GM12865 (cell line): ENCODE results near the gene TBC1D22A.
"Not testable (repeated sequence)": the region's sequence is repeated elsewhere in the genome, so short reads cannot be mapped to it uniquely, and the experiment has no call there.

Source experiments
- DNase-seq: peaks from one replicate; pipeline ENCODE4 v3.0.0; 2010; ENCODE audit warnings: low read depth
- H3K4me3 ChIP-seq: 2 replicates; pipeline ENCODE4 v1.5.1; 2011; ENCODE audit warnings: mild to moderate bottlenecking, low read depth, low read length, control low read depth
- TF ChIP-seq, protein P1 (sequence below): IDR thresholded peaks from 2 replicates; pipeline ENCODE4 v1.5.1; 2011; ENCODE audit warnings: low read length, control low read depth, low read depth, inconsistent platforms; ENCODE audit not compliant: insufficient read depth; ENCODE audit errors: missing control alignments

The TBC1D22A gene

DNA sequence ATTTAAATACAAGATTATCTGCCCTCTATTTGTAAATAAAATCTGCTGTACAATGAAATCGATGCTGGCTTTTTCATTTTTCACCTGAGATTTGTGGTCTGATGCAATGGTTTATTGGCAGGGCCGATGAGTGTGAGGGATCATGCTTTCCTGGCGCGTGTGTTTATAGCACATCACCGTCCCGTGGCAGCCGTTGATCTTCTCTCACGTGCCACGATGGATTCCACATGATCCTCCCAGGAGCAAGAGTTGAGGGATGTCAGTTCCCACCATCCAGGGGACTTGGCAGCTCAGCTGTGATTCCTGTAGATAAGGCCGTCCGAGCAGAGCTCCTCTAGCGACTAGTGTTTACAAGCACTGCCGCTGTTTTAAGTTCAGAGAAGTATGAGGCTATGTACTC is 213.7 kb downstream of the TBC1D22A start:
- H3K4me3 ChIP-seq = no peak overlapping the region
- TF ChIP-seq, protein P1, sequence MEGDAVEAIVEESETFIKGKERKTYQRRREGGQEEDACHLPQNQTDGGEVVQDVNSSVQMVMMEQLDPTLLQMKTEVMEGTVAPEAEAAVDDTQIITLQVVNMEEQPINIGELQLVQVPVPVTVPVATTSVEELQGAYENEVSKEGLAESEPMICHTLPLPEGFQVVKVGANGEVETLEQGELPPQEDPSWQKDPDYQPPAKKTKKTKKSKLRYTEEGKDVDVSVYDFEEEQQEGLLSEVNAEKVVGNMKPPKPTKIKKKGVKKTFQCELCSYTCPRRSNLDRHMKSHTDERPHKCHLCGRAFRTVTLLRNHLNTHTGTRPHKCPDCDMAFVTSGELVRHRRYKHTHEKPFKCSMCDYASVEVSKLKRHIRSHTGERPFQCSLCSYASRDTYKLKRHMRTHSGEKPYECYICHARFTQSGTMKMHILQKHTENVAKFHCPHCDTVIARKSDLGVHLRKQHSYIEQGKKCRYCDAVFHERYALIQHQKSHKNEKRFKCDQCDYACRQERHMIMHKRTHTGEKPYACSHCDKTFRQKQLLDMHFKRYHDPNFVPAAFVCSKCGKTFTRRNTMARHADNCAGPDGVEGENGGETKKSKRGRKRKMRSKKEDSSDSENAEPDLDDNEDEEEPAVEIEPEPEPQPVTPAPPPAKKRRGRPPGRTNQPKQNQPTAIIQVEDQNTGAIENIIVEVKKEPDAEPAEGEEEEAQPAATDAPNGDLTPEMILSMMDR = no peak
- DNase-seq = no peak

DNA sequence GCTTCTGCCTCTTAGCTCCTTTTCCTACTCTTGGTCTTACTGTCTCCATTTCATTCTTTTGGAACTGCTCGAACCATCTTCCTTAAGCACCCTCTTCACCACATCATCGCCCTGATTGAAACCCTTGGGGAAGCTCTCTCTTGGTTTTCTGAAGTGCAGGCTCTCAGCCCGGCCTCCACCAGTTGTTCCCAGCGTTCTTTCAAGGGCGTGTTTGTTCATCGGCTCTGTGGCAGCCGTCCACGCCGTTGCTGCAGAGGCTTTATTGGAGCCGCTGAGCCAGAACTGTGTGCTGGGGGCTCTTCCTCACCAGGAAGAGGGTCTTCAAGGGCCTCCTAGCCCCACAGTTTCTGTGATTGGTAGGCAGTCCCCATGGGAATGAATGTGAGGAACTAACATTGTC is 214.1 kb downstream of the TBC1D22A start:
- no peak overlapping the region for H3K4me3 ChIP-seq
- DNase-seq = no peak
- TF ChIP-seq, protein P1 = no peak

DNA sequence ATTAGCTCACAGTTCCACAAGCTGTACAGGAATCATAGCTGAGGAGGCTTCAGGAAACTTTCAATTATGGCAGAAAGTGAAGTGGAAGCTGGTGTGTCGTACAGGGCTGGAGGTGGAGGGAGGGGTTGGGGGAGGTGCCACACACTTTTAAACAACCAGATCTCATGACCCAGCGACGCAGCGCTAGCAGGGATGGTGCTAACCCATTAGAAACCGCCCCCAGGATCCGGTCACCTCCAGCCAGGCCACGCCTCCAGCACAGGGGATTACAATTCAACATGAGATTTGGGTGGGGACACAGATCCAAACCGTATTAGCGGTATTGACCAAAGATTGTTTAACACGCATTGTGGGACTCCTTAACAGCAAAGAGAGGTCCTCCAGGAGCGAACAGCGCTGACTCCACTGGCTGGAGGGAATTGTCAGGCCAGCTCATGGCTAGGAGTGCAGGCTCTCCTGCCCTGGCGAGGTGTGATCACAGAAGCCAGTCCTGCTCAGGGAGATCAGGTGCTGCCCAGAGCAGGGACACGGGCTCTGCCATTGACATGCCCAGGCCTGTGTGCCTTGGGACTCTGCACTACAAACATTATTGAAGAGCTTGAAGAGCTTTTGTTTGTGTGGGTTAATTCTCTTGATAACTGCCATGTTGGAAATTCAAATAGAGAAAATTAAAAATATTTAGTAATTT is 215.3 kb downstream of the TBC1D22A start:
- TF ChIP-seq, protein P1 = no peak
- no peak for DNase-seq
- no peak overlapping the region for H3K4me3 ChIP-seq

DNA sequence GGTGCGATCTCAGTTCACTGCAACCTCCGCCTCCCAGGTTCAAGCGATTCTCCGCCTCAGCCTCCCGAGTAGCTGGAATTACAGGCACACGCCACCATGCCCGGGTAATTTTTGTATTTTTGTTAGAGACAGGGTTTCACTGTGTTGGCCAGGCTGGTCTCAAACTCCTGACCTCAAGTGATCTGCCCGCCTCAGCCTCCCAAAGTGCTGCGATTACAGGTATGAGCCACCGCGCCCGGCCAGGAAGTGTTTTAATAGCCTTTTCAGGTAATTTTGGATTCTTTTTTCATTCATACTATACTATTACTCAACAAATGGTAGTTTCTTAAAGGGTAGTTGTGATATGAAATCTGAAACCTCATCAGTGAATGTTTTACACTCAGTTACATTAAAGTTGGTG is 216.2 kb downstream of the TBC1D22A start:
- not testable (repeated sequence) for H3K4me3 ChIP-seq, DNase-seq

DNA sequence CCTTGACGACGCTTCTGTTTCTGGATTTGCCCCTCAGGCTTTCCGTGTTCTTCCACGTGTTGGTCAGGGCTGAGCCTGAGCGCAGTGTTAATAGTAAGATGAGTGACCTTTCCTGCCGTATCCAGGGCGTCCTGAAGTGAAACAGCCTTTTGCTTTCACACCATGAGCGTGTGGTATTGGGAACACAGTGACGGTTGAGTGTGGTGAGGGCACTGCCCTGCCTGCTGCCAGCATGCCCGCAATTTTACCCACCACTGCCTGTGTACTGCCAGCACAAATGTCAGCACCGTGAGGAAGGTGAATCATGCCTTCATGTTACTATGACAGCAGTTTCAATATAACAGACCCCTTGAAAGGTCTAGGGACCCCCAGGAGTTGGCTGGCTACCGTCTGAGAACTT is 217.1 kb downstream of the TBC1D22A start:
- no peak for DNase-seq
- no peak overlapping the region for H3K4me3 ChIP-seq
- TF ChIP-seq, protein P1 = no peak

DNA sequence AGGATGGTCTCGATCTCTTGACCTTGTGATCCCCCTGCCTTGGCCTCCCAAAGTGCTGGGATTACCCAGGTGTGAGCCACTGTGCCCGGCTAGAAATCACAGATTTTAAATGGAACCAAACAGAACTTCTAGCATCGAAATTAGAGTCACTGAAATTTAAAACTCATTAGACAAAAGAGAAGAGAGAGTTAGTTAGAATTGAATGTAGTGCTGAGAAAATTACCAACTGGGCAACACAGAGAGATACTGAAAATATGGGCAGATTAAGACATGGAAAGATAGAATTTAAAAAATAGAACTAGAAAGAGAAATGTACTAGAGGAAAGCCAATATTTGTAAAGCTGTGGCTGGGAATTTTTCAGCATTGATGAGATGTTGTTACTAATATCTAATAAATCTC is 217.9 kb downstream of the TBC1D22A start:
- DNase-seq = no peak
- TF ChIP-seq, protein P1 = no peak
- H3K4me3 ChIP-seq = no peak overlapping the region

DNA sequence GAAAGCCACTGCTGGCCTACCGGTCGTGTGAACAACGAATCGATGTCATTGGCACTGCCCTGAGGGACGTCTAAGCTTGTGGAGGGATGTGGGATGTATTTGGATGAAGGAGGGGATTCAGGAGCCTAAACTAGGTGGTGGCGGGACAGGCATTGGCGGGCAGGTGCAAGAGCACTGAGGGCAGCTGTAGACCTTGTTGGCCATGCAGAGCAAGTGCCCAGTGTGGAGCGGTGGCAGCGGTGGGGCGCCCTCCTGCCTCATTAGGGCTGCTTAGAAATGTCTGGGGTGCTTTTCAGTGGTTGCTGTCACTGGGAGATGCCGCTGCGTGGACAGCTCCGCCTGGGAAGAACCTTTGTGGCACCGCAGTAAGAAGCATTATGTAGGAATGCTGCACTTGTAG is 220.2 kb downstream of the TBC1D22A start:
- TF ChIP-seq, protein P1 = no peak
- DNase-seq = no peak
- H3K4me3 ChIP-seq = no peak overlapping the region
